Thyroid gland (tissue), 4 donors: Measurements from ENCODE around the gene NTN3.

Source experiments
- CTCF ChIP-seq, 6 experiments: fragments of 200-600 bp in 3 of 6; fragments of 450-650 bp in 3 of 6; sonication (generic) in 3 of 6; IDR thresholded peaks; one replicate each; pipeline ENCODE4 v1.5.1; 2016 to 2019; ENCODE audit warnings: antibody characterized with exemption in 6 of 6, mild to moderate bottlenecking in 2 of 6, inconsistent platforms in 1 of 6, moderate library complexity in 1 of 6
- POLR2A ChIP-seq, 2 donors: fragments of 450-650 bp; IDR thresholded peaks; one replicate each; pipeline ENCODE4 v1.6.1; 2017; ENCODE audit warnings: antibody characterized with exemption in 2 of 2, mild to moderate bottlenecking in 2 of 2, moderate library complexity in 1 of 2

GRCh38 chr16:2471653-2472487 is 773 bp downstream of the NTN3 start:
- TF ChIP-seq CTCF (IDR thresholded peaks at IDR 0.05): no peak
- no peak for TF ChIP-seq POLR2A (IDR thresholded peaks at IDR 0.05)
